Mesendoderm (in vitro differentiated cells): ENCODE measurements around the gene KL.

Experiments used
- DNase-seq: peaks from one replicate; pipeline ENCODE4 v3.0.0; 2013
- H2AK5ac ChIP-seq: 2 replicates; pipeline ENCODE4 v1.6.1; 2013; ENCODE audit warnings: low read length, inconsistent platforms
- H2BK120ac ChIP-seq: 2 replicates; pipeline ENCODE4 v1.6.1; 2013; ENCODE audit warnings: low read depth, mild to moderate bottlenecking, low read length, moderate library complexity, mixed read lengths
- H2BK15ac ChIP-seq: replicated peaks from 2 replicates; pipeline ENCODE4 v1.6.1; 2013; ENCODE audit warnings: low read depth, mild to moderate bottlenecking, moderate library complexity
- H2BK5ac ChIP-seq: 2 replicates; pipeline ENCODE4 v1.6.1; 2013; ENCODE audit warnings: low read length, inconsistent platforms
- H3K18ac ChIP-seq: 2 replicates; pipeline ENCODE4 v1.6.1; 2013; ENCODE audit warnings: mild to moderate bottlenecking, low read length, mixed read lengths
- H3K23ac ChIP-seq: one replicate; pipeline ENCODE4 v1.6.1; 2013; ENCODE audit warnings: low read length
- H3K27ac ChIP-seq: 2 replicates; pipeline ENCODE4 v1.5.1; 2013; ENCODE audit warnings: low read depth, mild to moderate bottlenecking, inconsistent platforms, low read length, moderate library complexity
- H3K27me3 ChIP-seq: 2 replicates; pipeline ENCODE4 v1.6.1; 2013; ENCODE audit warnings: low read length, control low read depth, mild to moderate bottlenecking, inconsistent platforms; ENCODE audit not compliant: insufficient read depth, poor library complexity
- H3K36me3 ChIP-seq: 2 replicates; pipeline ENCODE4 v1.6.1; 2013; ENCODE audit warnings: low read length, inconsistent platforms; ENCODE audit not compliant: control insufficient read depth, insufficient read depth
- H3K4ac ChIP-seq: one replicate; pipeline ENCODE4 v1.6.1; 2013; ENCODE audit warnings: low read depth, mild to moderate bottlenecking, low read length, moderate library complexity
- H3K4me1 ChIP-seq: 2 replicates; pipeline ENCODE4 v1.6.1; 2013; ENCODE audit warnings: low read depth, low read length, inconsistent platforms; ENCODE audit not compliant: control insufficient read depth
- H3K4me2 ChIP-seq: 2 replicates; pipeline ENCODE4 v1.6.1; 2013; ENCODE audit warnings: low read length
- H3K4me3 ChIP-seq: 2 replicates; pipeline ENCODE4 v1.5.1; 2013; ENCODE audit warnings: mild to moderate bottlenecking, low read length
- H3K56ac ChIP-seq: one replicate; pipeline ENCODE4 v1.6.1; 2013; ENCODE audit warnings: low read length
- H3K79me1 ChIP-seq: 2 replicates; pipeline ENCODE4 v1.6.1; 2013; ENCODE audit warnings: low read length, inconsistent platforms
- H3K79me2 ChIP-seq: 2 replicates; pipeline ENCODE4 v1.6.1; 2013; ENCODE audit warnings: mild to moderate bottlenecking, low read length; ENCODE audit not compliant: control insufficient read depth, insufficient read depth
- H3K9ac ChIP-seq: 2 replicates; pipeline ENCODE4 v1.6.1; 2013; ENCODE audit warnings: low read length, inconsistent platforms
- H4K5ac ChIP-seq: one replicate; pipeline ENCODE4 v1.6.1; 2013; ENCODE audit warnings: low read length
- H4K8ac ChIP-seq: one replicate; pipeline ENCODE4 v1.6.1; 2013; ENCODE audit warnings: low read depth, mild to moderate bottlenecking, control low read depth, low read length, moderate library complexity
- WGBS: extraction: QIAGEN DNeasy Blood & Tissue Kit; methylation state at CpG from one replicate; pipeline ENCODE4 v1.1.7; 2013; ENCODE audit warnings: low lambda C conversion rate, missing lambda C conversion rate; ENCODE audit not compliant: insufficient coverage; ENCODE audit errors: extremely low coverage; 5-methylcytosine and 5-hydroxymethylcytosine counted together

The KL gene

GRCh38 chr13:33040090-33040489, 23.9 kb downstream of the KL start:
- no CpG with 5 or more reads among the region's 2 CpGs for WGBS
- H3K56ac ChIP-seq, result no peak overlapping the region
- H4K8ac ChIP-seq, result no peak overlapping the region
- H3K4me3 ChIP-seq, result no peak overlapping the region
- no peak overlapping the region for H2BK5ac ChIP-seq
- no peak for DNase-seq
- H4K5ac ChIP-seq, result no peak overlapping the region
- H3K27ac ChIP-seq, result no peak overlapping the region
- H2AK5ac ChIP-seq, result no peak overlapping the region
- no peaks in the 10 kb centered on the region for H3K36me3 ChIP-seq
- no peak overlapping the region for H2BK120ac ChIP-seq
- no peaks in the 10 kb centered on the region for H3K79me1 ChIP-seq
- H3K18ac ChIP-seq, result no peak overlapping the region
- H3K27me3 ChIP-seq, result no peaks in the 10 kb centered on the region
- H3K9ac ChIP-seq, result no peak overlapping the region
- H3K4me1 ChIP-seq, result no peaks in the 10 kb centered on the region
- no peak overlapping the region for H3K4me2 ChIP-seq
- no peak overlapping the region for H3K23ac ChIP-seq
- H3K4ac ChIP-seq, result no peak overlapping the region
- no peak overlapping the region for H2BK15ac ChIP-seq
- no peaks in the 10 kb centered on the region for H3K79me2 ChIP-seq

GRCh38 chr13:33045851-33046592, 29.8 kb downstream of the KL start:
- H2BK15ac ChIP-seq, result no peak overlapping the region
- H3K27me3 ChIP-seq, result no peaks in the 10 kb centered on the region
- no peak overlapping the region for H3K27ac ChIP-seq
- no CpG with 5 or more reads among the region's 4 CpGs for WGBS
- H2BK5ac ChIP-seq, result no peak overlapping the region
- H3K4ac ChIP-seq, result no peak overlapping the region
- no peaks in the 10 kb centered on the region for H3K79me2 ChIP-seq
- no peak overlapping the region for H2BK120ac ChIP-seq
- no peak overlapping the region for H4K5ac ChIP-seq
- no peak overlapping the region for H3K4me3 ChIP-seq
- no peak for DNase-seq
- H3K56ac ChIP-seq, result no peak overlapping the region
- H3K79me1 ChIP-seq, result no peaks in the 10 kb centered on the region
- no peak overlapping the region for H3K18ac ChIP-seq
- no peak overlapping the region for H3K23ac ChIP-seq
- no peak overlapping the region for H4K8ac ChIP-seq
- H3K9ac ChIP-seq, result no peak overlapping the region
- H3K4me2 ChIP-seq, result no peak overlapping the region
- no peaks in the 10 kb centered on the region for H3K4me1 ChIP-seq
- H2AK5ac ChIP-seq, result no peak overlapping the region
- no peaks in the 10 kb centered on the region for H3K36me3 ChIP-seq

- Histone ChIP-seq H2BK15ac (no peak overlapping the region), H3K4me3 (no peak overlapping the region), H3K79me2 (no peaks in the 10 kb centered on the region), H3K4me2 (no peak overlapping the region), H4K5ac (no peak overlapping the region), H3K36me3 (no peaks in the 10 kb centered on the region), H2BK120ac (no peak overlapping the region), H3K27me3 (no peaks in the 10 kb centered on the region), H4K8ac (no peak overlapping the region), H2AK5ac (no peak overlapping the region), H3K18ac (no peak overlapping the region), H3K79me1 (no peaks in the 10 kb centered on the region), H3K27ac (no peak overlapping the region), H2BK5ac (no peak overlapping the region), H3K23ac (no peak overlapping the region), H3K4me1 (no peaks in the 10 kb centered on the region), H3K9ac (no peak overlapping the region), H3K4ac (no peak overlapping the region), H3K56ac (no peak overlapping the region)
- no peak for DNase-seq
- no CpG with 5 or more reads among the region's 4 CpGs for WGBS
Measured at GRCh38 chr13:33050161-33050560, 33.9 kb downstream of the KL start.

DNA sequence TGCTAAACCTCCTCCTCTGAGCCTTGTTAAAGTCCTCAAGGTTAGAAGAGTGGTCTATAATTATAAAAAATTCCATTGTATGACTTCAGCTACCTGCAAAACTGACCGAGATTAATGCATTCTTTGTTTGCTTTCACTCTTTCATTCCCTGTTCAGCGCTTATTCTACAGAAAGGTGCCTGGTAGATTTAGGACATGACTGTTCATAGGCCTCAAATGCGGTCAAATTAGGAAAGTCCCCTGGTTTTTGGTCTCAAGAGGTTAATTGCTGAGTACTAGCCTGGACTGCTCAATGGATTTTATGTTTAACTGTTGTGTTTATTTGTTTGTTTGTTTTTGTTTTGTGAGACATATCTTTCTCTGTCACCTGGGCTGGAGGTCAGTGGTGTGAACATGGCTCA, 35.4 kb downstream of the KL start:
- Histone ChIP-seq H3K23ac (no peak overlapping the region), H2BK120ac (no peak overlapping the region), H4K8ac (no peak overlapping the region), H3K4ac (no peak overlapping the region), H3K18ac (no peak overlapping the region), H2AK5ac (no peak overlapping the region), H3K56ac (no peak overlapping the region), H3K4me2 (no peak overlapping the region), H3K27me3 (no peaks in the 10 kb centered on the region), H3K4me1 (no peaks in the 10 kb centered on the region), H3K36me3 (no peaks in the 10 kb centered on the region), H3K79me1 (no peaks in the 10 kb centered on the region), H2BK5ac (no peak overlapping the region), H3K79me2 (no peaks in the 10 kb centered on the region), H3K27ac (no peak overlapping the region), H4K5ac (no peak overlapping the region), H3K9ac (no peak overlapping the region), H2BK15ac (no peak overlapping the region), H3K4me3 (no peak overlapping the region)
- WGBS, result no CpG with 5 or more reads among the region's 3 CpGs
- no peak for DNase-seq

DNA sequence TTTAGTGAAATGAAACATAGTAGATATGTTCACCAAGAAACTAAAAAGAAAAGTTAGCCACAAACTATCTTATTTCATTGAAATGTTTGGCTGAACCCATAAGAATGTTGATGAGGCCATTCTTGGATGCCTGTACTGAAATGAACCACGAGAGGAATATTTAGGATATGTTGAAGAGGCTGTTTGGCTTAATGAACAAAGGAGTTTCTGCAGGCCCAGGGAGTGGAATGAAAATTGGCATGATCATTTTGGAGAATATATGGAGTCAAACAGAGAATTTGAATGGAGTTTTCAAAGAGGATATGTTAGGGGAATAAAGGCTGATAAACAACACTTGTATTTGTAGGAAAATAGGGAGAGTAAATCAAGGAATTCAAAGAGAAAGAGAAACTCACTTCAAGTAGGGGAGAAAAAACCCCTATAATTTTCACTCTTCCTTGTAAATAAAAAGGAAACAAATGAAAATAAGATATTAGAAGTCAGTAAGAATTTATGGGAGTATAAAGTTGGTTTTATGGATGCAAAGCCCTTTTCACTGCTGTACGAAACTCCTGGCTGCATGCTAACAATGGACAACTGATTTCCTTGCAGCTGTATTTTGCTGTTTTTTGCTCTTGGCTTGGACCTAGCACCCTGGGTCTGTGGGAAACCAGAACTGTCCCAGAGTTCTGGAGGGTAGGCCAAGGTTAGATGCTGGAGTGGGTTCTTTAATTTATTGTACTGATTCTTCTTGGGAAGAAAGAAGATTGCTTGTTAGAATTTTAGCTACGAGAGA, 36.5 kb downstream of the KL start:
- no peak overlapping the region for H4K5ac ChIP-seq
- no peak overlapping the region for H3K4me3 ChIP-seq

More for the DNA sequence above, 36.5 kb downstream of the KL start:
- no CpG with 5 or more reads among the region's 3 CpGs for WGBS
- Histone ChIP-seq H3K79me1 (no peaks in the 10 kb centered on the region), H3K27me3 (no peaks in the 10 kb centered on the region), H2BK15ac (no peak overlapping the region), H3K4me2 (no peak overlapping the region), H3K23ac (no peak overlapping the region), H3K9ac (no peak overlapping the region), H3K36me3 (no peaks in the 10 kb centered on the region), H3K27ac (no peak overlapping the region), H2AK5ac (no peak overlapping the region), H2BK120ac (no peak overlapping the region), H2BK5ac (no peak overlapping the region), H3K4ac (no peak overlapping the region), H3K79me2 (no peaks in the 10 kb centered on the region), H3K56ac (no peak overlapping the region), H3K4me1 (no peaks in the 10 kb centered on the region), H4K8ac (no peak overlapping the region), H3K18ac (no peak overlapping the region)
- no peak for DNase-seq
